SHP77 treated with DMSO at 0.1 percent for 48 hours (cell line): Measurements from ENCODE around the gene TMEFF2.

Source experiments
- DNase-seq: peaks from one replicate; lab custom pipeline; 2025; lab: John Stamatoyannopoulos, UW

Gene TMEFF2

GRCh38 chr2:192068966-192069365 is 125.8 kb downstream of the TMEFF2 start:
- no peak for DNase-seq

GRCh38 chr2:192067631-192068030 is 127.1 kb downstream of the TMEFF2 start:
- DNase-seq = no peak

DNA sequence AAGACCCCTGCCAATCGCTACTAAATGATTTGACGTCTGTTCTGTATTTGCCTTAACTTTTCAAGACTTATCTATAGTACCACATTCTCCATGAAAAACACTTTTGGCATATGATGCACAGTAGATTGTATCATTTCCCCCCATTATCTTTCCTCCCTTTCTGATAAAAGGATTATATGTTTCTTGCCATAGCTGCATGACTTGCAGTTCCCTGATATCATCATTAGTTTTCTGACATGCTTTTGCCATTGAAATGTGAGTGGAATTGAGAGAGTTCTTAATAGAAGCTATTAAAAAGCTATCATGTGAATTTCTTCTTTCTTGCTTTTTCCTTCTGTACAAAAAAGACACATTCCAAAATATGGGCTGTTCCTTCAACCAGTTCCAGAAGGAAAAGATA is 130.3 kb downstream of the TMEFF2 start:
- no peak for DNase-seq

DNA sequence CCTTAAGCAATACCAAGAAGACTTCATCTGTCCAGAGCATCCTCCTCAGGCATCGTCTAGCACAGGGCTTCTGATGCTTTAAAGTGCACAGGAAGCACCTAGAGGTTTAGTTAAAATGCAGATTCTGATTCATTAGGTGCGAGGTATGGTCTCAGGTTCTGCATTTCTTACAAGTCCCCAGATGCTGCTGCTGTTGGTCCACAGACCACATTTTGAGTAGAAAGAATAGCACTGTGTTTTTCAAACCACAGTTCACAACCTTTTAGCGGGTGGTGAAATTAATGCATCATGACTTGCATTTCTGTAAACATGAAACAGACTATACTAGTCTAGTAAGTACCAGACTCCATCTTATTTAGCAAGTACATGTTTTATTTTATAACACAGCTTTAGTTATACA is 134.6 kb downstream of the TMEFF2 start:
- no peak for DNase-seq

DNA sequence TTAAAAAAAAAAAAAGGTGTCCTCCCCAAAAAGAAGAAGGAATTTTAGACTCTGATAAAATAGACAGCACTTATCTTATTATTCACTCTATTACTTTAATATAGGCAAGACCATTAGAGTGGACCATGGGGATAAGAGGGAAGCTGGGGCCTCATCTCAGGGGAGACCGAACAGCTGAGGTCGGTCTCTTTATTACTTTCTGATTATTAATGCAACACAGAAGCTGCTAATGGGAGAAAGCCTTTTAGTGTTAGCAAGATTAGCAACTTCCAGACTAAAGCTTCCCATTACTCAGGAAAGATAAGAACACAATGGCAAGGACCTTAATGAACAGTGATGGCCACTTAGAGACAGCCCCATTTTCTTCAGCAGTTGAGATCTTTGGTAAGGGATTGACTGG is 135.5 kb downstream of the TMEFF2 start:
- no peak for DNase-seq

DNA sequence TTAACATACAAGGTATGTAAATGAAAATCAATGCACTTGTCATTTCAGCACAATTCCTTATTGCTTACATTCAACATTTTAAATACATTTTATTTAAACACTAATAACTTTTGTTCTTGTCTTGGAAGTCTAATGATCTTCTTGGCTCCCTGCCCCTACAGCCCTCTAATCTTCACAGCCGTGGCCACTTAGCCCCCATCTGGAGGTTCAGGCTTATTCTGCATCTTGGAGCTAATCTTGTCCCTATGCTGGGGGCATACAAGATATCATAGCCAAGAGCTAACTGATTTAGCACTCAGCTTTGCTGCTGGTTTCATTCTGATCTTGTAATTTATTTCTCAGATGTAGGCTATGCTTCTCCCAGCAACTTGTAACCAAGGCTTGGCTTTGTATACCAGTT is 140.8 kb downstream of the TMEFF2 start:
- DNase-seq = no peak

DNA sequence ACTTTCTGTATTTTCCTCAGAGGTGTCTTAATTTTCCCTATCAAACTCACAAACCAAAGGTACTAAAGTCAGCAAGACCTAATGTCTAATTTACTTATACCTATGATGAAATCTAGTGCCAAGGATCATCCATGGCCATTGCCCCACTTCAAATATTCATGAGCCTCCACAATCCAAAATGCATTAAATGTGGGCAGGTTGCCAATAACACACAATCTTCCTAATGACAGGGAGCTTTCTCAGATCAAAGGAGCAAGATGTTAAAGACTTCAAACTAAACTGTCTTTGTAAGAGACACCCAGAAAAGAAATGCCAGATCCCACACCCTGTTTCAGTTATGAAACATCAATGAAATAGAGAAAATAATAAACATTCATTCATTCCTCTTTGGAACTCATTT is 143.2 kb downstream of the TMEFF2 start:
- DNase-seq = peak; percentile 38

- DNase-seq = no peak
These were observed 145.4 kb downstream of the TMEFF2 start for GRCh38 chr2:192049362-192049761.

DNA sequence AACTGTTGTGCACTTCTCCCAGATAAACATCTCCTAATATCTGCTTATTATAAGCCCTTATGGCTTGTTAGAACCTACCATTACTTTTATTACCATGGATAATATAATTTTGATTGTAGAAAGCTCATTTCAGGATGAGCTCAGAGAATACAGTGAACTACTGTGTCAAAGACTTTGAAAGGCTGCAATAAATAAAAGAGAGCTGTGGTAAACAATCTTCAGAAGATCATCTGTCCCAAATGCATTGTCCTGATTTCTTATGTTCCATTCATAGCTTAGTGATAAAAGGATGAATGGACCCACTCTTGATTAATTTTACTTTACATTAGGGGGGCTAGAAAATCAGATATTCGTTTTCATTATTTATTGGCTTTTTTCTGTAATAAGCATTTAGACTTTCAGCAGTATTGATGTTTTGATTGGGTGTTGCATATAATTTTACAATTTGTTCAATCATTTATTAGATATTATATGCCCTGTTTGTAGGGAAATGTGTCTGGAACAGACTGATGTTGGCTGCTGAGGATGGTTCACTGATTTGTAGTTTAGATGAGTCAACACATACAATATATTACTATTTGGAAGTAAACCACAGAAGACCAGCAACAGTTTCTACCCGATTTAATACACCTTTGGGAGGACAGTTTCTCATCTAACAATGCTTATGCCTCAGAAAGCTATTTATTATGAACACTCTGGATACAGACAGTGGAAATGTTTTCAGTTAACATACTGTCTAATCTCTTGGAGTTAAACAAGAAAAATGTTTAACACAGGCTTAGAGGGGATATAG is 147.2 kb downstream of the TMEFF2 start:
- no peak for DNase-seq

- no peak for DNase-seq
These were observed 150.2 kb downstream of the TMEFF2 start for GRCh38 chr2:192044496-192044895.

GRCh38 chr2:192043216-192043870 is 151.4 kb downstream of the TMEFF2 start:
- DNase-seq = no peak

GRCh38 chr2:192042126-192042525 is 152.6 kb downstream of the TMEFF2 start:
- DNase-seq = no peak

- no peak for DNase-seq
These were observed 156.6 kb downstream of the TMEFF2 start for GRCh38 chr2:192038110-192038509.

- DNase-seq = no peak
These were observed 158.8 kb downstream of the TMEFF2 start for GRCh38 chr2:192035731-192036442.

- no peak for DNase-seq
These were observed 163.9 kb downstream of the TMEFF2 start for GRCh38 chr2:192030856-192031255.

DNA sequence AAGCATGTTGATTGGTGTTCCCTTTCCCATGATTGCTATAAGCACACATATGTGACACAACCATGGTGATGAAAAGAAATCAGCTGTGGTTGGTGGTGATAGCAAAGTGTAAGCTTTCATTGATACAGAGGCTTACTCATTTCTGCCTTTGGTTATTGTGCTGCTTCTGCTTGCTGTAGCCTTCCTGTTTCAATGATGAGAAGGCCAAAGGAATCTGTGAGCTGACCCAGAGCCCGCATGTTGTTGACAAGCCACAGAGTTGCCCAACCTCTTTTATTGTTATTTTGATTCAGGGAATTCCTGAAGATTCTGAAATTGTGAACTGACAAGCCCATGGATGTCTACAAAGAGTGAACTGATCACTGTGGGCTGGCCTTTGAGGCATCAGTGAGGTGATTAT is 164.4 kb downstream of the TMEFF2 start:
- no peak for DNase-seq

GRCh38 chr2:192029089-192029488 is 165.6 kb downstream of the TMEFF2 start:
- DNase-seq = no peak

DNA sequence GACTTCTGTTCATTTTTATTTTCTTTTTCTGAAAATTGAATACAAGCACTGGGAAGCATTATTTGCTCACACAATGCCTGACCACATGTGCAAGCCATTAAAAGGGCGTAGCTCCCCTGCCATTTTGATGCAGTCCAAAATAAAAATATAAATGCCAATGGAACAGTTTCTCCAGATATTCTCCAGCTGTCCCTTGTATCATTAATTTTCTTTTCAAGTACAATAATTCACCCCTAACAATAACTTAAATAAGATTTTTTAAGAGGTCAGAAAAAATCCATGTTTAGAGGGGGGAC is 168.0 kb downstream of the TMEFF2 start:
- DNase-seq = no peak

GRCh38 chr2:192026059-192026824 is 168.5 kb downstream of the TMEFF2 start:
- no peak for DNase-seq

DNA sequence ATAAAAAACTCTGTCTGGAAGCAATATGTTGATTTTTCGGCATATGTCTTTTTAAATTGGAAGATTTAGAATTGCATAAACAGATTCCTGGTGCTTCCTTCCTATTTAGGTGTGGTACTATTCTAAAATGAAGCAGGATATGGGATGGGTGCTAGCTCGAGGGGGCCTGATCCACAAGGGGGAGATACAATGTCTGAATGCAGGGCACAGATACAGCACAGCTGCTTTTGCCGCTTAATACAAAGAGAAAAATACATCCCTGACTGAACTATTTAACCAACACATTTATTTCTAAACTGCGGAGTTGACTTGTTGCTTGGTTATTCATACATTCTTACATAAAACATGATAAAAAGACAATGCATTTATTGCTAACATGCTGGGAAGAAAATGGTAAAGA is 169.1 kb downstream of the TMEFF2 start:
- DNase-seq = no peak

DNA sequence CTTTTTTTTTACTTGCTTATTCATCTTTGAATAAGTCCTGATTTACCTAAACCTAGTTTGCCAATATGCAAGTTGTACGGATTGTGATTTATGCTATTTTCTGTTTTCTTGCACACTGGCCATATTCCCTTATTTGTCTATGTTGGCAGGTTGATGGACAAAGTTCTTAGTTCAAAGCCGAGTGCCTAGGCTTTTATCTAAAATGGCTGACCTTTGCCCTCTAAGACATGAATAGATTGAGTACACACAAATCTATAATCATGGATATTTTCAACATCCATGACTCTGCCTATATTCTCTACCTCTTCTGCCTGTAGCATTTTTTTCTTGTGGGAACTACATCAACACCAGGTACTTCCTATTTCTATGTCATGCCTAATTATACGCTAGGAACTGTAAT is 171.7 kb downstream of the TMEFF2 start:
- no peak for DNase-seq

GRCh38 chr2:192017844-192018243 is 176.9 kb downstream of the TMEFF2 start:
- DNase-seq = no peak

GRCh38 chr2:192016265-192016664 is 178.5 kb downstream of the TMEFF2 start:
- no peak for DNase-seq
